Activated naive CD8-positive, alpha-beta T cell (primary cell): ENCODE results near the gene ABHD8.
A peak's percentile ranks its signal among the peaks of the same experiment; 100 is the strongest.
"Not testable (repeated sequence)": the region's sequence is repeated elsewhere in the genome, so short reads cannot be mapped to it uniquely, and the experiment has no call there.

Experiments used
- H3K27ac Mint-ChIP-seq: one replicate; pipeline ENCODE4 v1.8.0; 2021; ENCODE audit warnings: mixed read lengths
- H3K27me3 Mint-ChIP-seq: one replicate; pipeline ENCODE4 v1.8.0; 2021; ENCODE audit warnings: mixed read lengths
- H3K36me3 Mint-ChIP-seq: one replicate; pipeline ENCODE4 v1.8.0; 2021; ENCODE audit warnings: mixed read lengths
- H3K4me1 Mint-ChIP-seq: one replicate; pipeline ENCODE4 v1.8.0; 2021; ENCODE audit warnings: low read depth, mixed read lengths
- H3K4me3 Mint-ChIP-seq: one replicate; pipeline ENCODE4 v1.8.0; 2021; ENCODE audit warnings: mild to moderate bottlenecking, mixed read lengths
- H3K9me3 Mint-ChIP-seq: one replicate; pipeline ENCODE4 v1.8.0; 2021; ENCODE audit warnings: low read depth, mixed read lengths

ABHD8 gene

GRCh38 chr19:17300992-17301619 is 2.1 kb downstream of the ABHD8 start:
- H3K9me3 Mint-ChIP-seq = no peaks in the 10 kb centered on the region

DNA sequence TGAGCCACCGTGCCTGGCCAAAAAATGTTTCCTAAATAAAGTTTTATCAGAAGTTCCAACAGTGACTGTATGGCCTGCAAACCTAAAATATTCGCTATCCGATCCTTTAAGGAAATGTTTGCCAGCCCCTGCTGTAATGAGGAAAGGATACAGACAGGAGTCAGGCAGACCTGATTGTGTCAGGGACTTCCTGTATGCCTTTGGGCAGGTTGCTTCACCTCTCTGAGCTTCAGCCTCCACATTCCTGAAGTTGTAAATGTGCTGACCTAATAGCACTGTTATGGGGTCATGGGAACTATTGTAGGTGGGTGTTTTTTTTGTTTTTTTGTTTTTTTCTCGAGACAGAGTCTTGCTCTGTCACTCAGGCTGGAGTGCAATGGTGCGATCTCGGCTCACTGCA is 6.2 kb downstream of the ABHD8 start:
- Mint-ChIP-seq H3K27ac (no peak overlapping the region), H3K27me3 (no peaks in the 10 kb centered on the region), H3K36me3 (peaks cover 2% of the 10 kb centered on the region), H3K4me1 (peaks cover 7% of the 10 kb centered on the region), H3K9me3 (no peaks in the 10 kb centered on the region), H3K4me3 (no peak overlapping the region)

More at GRCh38 chr19:17300992-17301619, 2.1 kb downstream of the ABHD8 start:
- peaks cover 2% of the 10 kb centered on the region for H3K36me3 Mint-ChIP-seq
- H3K27me3 Mint-ChIP-seq = no peaks in the 10 kb centered on the region
- H3K27ac Mint-ChIP-seq = no peak overlapping the region
- no peak overlapping the region for H3K4me3 Mint-ChIP-seq
- H3K4me1 Mint-ChIP-seq = peaks cover 20% of the 10 kb centered on the region

DNA sequence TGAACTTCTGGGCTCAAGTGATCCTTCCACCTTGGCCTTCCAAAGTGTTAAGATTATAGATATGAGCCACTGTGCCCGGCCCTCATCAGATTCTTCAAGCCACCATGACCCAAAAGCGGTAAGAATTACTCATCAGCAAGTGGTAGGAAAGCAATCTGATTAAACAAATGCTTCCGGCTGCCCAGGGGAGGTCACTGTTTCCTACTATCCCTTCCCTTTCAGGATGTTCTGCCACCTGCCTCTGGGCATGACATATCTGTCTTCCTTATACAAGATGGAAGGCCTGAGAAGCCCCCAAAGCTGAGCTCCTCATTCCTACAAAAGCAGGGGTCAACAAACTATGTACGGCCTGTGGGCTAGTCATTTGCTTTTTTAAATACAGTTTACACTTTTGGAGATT is 7.0 kb downstream of the ABHD8 start:
- no peaks in the 10 kb centered on the region for H3K27me3 Mint-ChIP-seq
- peaks cover 2% of the 10 kb centered on the region for H3K36me3 Mint-ChIP-seq
- no peak overlapping the region for H3K27ac Mint-ChIP-seq

GRCh38 chr19:17295551-17295950 is 7.7 kb downstream of the ABHD8 start:
- not testable (repeated sequence) for H3K4me3 Mint-ChIP-seq, H3K36me3 Mint-ChIP-seq, H3K27ac Mint-ChIP-seq, H3K9me3 Mint-ChIP-seq, H3K4me1 Mint-ChIP-seq, H3K27me3 Mint-ChIP-seq

More for the DNA sequence above, 7.0 kb downstream of the ABHD8 start:
- H3K9me3 Mint-ChIP-seq = no peaks in the 10 kb centered on the region
- H3K4me1 Mint-ChIP-seq = peaks cover 5% of the 10 kb centered on the region
- H3K4me3 Mint-ChIP-seq = no peak overlapping the region

DNA sequence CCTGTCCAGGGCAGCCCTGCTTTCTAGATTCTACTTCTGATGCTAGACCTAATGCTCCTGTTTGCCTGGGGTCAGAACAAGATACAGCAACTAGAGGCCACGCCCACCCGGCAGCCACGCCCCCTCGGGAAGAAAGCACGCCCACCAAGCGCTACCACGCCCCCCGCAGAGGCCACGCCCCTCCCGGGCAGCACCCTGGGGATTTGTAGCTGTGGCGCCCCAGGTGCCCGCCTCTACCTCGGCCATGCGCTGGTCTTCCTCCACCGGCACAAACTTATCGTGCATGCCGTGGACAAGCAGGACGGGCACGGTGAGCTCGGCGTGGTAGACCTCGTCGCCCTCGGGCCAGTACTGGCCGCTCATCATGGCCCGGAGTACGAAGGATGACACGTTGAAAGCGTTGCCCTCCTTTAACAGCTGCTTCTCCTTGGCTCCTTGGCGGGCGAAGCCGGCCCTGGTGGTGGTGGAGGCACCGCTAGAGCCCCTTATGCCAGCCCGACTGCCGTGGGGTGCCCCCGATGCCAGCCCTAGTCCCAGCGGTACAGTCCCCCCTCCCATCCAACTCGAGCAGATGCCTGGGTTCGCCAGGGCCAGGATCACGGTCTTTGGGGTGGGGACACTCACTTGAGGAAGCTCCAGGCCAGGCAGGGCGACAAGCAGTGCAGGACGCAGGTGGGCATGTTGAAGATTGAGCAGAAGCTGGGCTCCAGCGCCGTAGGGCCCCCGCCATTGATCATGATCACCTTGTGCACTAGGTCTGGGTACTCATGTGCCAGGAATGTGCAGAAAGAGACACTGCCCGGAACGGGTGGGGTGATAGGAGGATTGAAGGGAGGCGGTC is 9.0 kb downstream of the ABHD8 start:
- H3K36me3 Mint-ChIP-seq = peaks cover 2% of the 10 kb centered on the region
- no peaks in the 10 kb centered on the region for H3K27me3 Mint-ChIP-seq
- H3K4me3 Mint-ChIP-seq = no peak overlapping the region
- no peaks in the 10 kb centered on the region for H3K9me3 Mint-ChIP-seq
- H3K4me1 Mint-ChIP-seq = peaks cover 5% of the 10 kb centered on the region
- H3K27ac Mint-ChIP-seq = no peak overlapping the region

- peaks cover 5% of the 10 kb centered on the region for H3K4me1 Mint-ChIP-seq
- H3K36me3 Mint-ChIP-seq = peaks cover 2% of the 10 kb centered on the region
- H3K27me3 Mint-ChIP-seq = no peaks in the 10 kb centered on the region
- no peak overlapping the region for H3K4me3 Mint-ChIP-seq
- H3K27ac Mint-ChIP-seq = no peak overlapping the region
- H3K9me3 Mint-ChIP-seq = no peaks in the 10 kb centered on the region
These were observed 9.6 kb downstream of the ABHD8 start for GRCh38 chr19:17293605-17294004.

DNA sequence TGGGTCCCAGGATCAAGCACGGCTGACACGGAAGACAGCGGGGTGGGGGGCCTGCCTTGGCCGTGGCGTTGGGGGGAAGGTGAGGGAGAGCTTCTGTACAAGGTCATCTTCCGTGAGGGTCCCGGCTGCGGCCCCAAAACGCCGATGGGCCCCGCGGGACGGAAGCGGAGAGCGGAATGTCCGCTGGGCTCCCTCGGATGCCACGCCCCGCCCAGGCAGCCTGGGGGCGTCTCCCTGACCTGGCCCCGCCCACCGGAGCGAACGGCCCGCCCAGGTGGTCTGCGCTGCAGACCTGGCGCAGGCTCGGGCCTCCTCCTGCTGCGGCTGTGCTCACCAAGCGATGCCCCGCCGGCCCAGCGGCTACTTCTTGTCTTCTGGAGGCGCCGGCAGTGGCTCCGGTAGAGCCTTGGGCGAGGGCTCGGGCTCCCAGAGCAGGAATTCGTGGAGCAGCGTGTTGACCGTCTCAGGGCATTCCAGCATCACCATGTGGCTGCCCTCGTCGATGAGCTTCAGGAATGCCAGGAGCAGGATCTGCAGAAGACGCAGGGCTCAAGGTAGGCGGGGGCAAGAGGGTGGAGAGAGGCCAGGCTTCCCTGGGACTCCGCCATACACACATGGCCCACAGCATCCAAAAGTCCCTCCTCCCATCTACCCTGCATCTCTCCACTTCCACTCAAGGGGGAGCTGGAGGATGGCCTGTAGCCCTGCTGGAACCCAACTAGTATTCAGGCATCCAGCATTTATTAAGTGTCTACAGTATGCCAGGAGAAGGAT is 10.7 kb downstream of the ABHD8 start:
- peak overlapping the region; percentile 91 for H3K4me3 Mint-ChIP-seq
- peak overlapping the region; percentile 89 for H3K27ac Mint-ChIP-seq
- peaks cover 2% of the 10 kb centered on the region for H3K36me3 Mint-ChIP-seq
- H3K27me3 Mint-ChIP-seq = no peaks in the 10 kb centered on the region
- no peaks in the 10 kb centered on the region for H3K9me3 Mint-ChIP-seq
- peaks cover 5% of the 10 kb centered on the region for H3K4me1 Mint-ChIP-seq

DNA sequence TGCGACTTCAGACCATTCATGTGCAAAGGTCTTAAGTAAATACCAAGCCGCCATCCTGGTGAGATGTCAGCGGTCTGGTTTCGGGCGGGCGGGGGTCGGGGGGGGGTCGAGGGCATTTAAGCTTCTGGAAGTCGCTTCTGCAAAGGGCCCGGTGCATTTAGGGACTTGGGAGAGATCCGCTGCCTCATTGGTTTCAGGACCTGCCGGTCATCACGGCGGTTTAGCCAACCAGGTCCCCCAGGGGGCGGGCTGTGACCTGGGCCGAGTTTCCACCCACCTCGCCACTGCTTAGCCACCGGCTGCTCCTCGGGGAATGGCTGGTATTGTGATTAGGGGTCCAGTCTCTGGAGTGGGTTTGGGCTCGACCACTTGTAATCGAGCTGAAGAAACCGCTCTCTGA is 13.7 kb downstream of the ABHD8 start:
- Mint-ChIP-seq H3K27ac (no peak overlapping the region), H3K36me3 (peaks cover 3% of the 10 kb centered on the region), H3K9me3 (no peaks in the 10 kb centered on the region), H3K4me3 (no peak overlapping the region), H3K27me3 (no peaks in the 10 kb centered on the region), H3K4me1 (peaks cover 4% of the 10 kb centered on the region)

DNA sequence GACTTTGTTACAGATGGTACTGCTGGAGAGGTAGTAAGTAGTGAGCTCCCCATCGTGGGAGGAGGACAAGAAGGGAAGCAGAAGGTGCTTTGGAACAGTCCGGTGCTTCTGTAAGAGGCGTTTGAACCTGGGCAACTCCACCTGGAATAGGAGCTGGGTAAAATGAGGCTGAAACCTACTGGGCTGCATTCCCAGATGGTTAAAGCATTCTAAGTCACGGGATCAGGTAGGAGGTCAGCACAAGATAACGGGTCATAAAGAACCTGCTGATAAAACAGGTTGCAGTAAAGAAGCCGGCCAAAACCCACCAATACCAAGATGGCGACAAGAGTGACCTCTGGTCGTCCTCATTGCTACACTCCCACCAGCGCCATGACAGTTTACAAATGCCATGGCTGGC is 16.5 kb downstream of the ABHD8 start:
- Mint-ChIP-seq H3K4me3 (no peak overlapping the region), H3K27me3 (no peaks in the 10 kb centered on the region), H3K9me3 (no peaks in the 10 kb centered on the region), H3K4me1 (peaks cover 4% of the 10 kb centered on the region), H3K36me3 (peaks cover 3% of the 10 kb centered on the region), H3K27ac (no peak overlapping the region)

DNA sequence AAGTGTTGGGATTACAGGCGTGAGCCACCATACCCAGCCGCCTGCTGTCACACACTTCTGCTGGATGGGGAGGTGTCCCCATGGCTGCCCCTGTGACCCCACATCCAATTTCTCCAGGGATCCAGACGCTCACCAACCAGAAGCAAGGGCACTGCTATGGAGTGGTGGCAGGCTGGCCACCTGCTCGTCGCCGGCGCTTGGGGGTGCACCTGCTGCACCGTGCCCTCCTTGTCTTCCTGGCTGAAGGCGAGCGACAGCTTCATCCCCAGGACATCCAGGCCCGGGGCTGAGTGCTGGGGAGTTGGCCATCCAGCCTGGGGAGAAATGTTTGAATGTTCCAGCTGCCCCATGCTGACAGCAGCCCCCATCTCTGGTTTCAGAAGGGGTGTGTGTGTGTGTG is 17.0 kb downstream of the ABHD8 start:
- H3K4me3 Mint-ChIP-seq = no peak overlapping the region
- H3K27ac Mint-ChIP-seq = no peak overlapping the region
- H3K9me3 Mint-ChIP-seq = no peaks in the 10 kb centered on the region
- peaks cover 3% of the 10 kb centered on the region for H3K36me3 Mint-ChIP-seq
- peaks cover 5% of the 10 kb centered on the region for H3K4me1 Mint-ChIP-seq
- H3K27me3 Mint-ChIP-seq = no peaks in the 10 kb centered on the region

DNA sequence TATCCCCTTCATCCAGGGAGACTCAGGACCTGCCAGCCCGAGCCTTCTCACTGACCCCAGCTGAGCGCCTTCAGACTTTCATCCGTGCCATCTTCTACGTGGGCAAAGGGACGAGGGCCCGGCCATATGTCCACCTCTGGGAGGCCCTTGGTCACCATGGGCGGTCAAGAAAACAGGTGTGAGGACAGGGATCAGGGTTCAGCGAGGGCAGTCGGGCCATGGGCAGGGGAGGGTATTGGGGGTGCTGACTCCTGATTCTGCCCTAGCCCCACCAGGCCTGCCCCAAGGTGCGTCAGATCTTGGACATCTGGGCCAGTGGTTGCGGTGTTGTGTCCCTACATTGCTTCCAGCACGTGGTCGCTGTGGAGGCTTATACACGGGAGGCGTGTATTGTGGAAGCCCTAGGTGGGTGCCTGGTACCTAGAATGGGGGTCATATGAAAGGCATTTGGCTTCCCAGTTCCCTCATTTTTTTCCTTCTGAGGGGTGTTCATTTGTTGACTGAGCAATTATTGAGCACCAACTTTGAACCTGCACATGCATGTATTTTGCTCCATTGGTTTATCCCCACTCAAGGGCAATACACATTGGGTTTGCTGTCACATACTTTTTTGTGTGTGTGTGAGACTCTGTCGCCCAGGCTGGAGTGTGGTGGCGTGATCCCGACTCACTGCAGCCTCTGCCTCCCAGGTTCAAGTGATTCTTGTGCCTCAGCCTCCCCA is 17.6 kb downstream of the ABHD8 start:
- H3K4me1 Mint-ChIP-seq = peaks cover 6% of the 10 kb centered on the region
- H3K27me3 Mint-ChIP-seq = no peaks in the 10 kb centered on the region
- no peak overlapping the region for H3K4me3 Mint-ChIP-seq
- H3K27ac Mint-ChIP-seq = no peak overlapping the region
- H3K36me3 Mint-ChIP-seq = peaks cover 3% of the 10 kb centered on the region
- no peaks in the 10 kb centered on the region for H3K9me3 Mint-ChIP-seq

DNA sequence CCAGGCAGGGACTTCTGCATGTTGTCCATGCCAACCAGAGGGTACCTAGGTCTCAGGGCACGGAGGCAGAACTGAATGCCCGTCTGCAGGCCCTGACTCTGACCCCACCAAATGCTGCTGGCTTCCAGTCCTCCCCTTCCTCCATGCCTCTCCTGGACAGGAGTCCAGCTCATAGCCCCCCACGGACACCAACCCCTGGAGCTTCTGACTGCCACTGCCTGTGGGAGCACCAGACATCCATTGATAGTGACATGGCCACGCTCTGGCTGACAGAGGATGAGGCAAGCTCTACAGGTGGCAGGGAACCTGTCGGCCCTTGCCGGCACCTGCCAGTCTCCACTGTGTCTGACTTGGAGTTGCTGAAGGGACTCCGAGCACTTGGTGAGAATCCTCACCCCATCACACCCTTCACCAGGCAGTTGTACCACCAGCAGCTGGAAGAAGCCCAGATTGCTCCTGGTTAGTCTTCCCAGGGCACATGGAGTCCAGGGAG is 19.7 kb downstream of the ABHD8 start:
- no peak overlapping the region for H3K27ac Mint-ChIP-seq
- H3K27me3 Mint-ChIP-seq = no peaks in the 10 kb centered on the region
- H3K4me1 Mint-ChIP-seq = peaks cover 6% of the 10 kb centered on the region
- peaks cover 3% of the 10 kb centered on the region for H3K36me3 Mint-ChIP-seq
- peak overlapping the region; percentile 76 for H3K4me3 Mint-ChIP-seq
- no peaks in the 10 kb centered on the region for H3K9me3 Mint-ChIP-seq

GRCh38 chr19:17282488-17283125 is 20.6 kb downstream of the ABHD8 start:
- no peaks in the 10 kb centered on the region for H3K9me3 Mint-ChIP-seq
- H3K4me1 Mint-ChIP-seq = peaks cover 6% of the 10 kb centered on the region
- H3K4me3 Mint-ChIP-seq = peak overlapping the region; percentile 87
- peaks cover 3% of the 10 kb centered on the region for H3K36me3 Mint-ChIP-seq
- H3K27ac Mint-ChIP-seq = peak overlapping the region; percentile 86
- no peaks in the 10 kb centered on the region for H3K27me3 Mint-ChIP-seq
